Measurements from ENCODE around the gene ENKD1. TPM values are rescaled to one million over a fixed set of nuclear protein-coding genes. Genes with fewer than 3 reads are reported as not detected.

Gene ENKD1
- total and polyA plus RNA-seq, 2 of the 13 experiments (the other 11 are each of a cell fraction or from before 2014, with no cell fraction given), result 10.8 to 20.8 TPM

DNA sequence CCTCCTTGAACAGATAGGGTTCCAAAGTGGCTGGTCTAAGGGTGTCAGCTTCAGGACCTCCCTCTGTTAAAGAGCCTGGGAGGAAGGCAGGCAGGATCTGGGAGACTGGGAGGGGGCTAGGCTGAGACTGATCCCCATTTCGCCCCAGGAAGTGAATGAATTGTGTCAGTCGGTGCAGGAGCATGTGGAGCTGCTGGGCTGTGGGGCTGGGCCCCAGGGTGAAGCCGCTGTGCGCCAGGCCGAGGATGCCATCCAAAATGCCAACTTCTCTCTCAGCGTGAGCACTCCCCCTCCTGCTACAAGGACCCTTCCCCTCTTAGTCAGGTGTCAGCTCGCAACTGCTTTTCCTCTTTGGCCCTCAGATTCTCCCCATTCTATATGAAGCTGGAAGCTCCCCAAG, 15.5 kb downstream of the ENKD1 start:
- Histone ChIP-seq H3K4me2 (ENCODE audit: low read depth, low read length) (no peak overlapping the region), H3K79me2 (ENCODE audit: insufficient read depth, low read length) (no peaks in the 10 kb centered on the region), H3K27me3 (ENCODE audit: control insufficient read depth in 1 of 2, insufficient read depth in 2 of 2, low read length in 2 of 2) (peaks cover 10 to 77% of the 10 kb centered on the region in 2 experiments), H3K4me1 (ENCODE audit: insufficient read depth, low read length) (peaks cover 25% of the 10 kb centered on the region; the same call in 1 of the 2 replicates), H3K4me3 (replicated peaks in 1 of 3; ENCODE audit: insufficient read depth in 1 of 3, low read depth in 2 of 3, low read length in 3 of 3) (no peak overlapping the region), H3K27ac (ENCODE audit: extremely low read length, insufficient read depth, low read length) (no peak overlapping the region), H2AFZ (ENCODE audit: low read length) (no peak overlapping the region), H3K36me3 (replicated peaks in 1 of 2; ENCODE audit: control insufficient read depth in 1 of 2, insufficient read depth in 2 of 2, low read length in 2 of 2) (no peaks in the 10 kb centered on the region), H3K9me3 (ENCODE audit: low read length) (no peaks in the 10 kb centered on the region), H3K9ac (ENCODE audit: insufficient read depth, low read depth, low read length) (no peak overlapping the region), H4K20me1 (ENCODE audit: insufficient read depth, low read length) (peaks cover 11% of the 10 kb centered on the region)
- TF ChIP-seq PTBP1 (IDR thresholded peaks at IDR 0.05; ENCODE audit: low read depth, low read length, poor library complexity, severe bottlenecking) (no peak), MEIS2 (CRISPR knock-in tag; IDR thresholded peaks at IDR 0.05) (no peak), ZNF776 (CRISPR knock-in tag; IDR thresholded peaks at IDR 0.05) (no peak), ZBTB21 (CRISPR knock-in tag; IDR thresholded peaks at IDR 0.05) (no peak), ZNF747 (CRISPR knock-in tag; IDR thresholded peaks at IDR 0.05; ENCODE audit: borderline replicate concordance) (no peak), RFXAP (CRISPR knock-in tag; IDR thresholded peaks at IDR 0.05; ENCODE audit: borderline replicate concordance) (no peak), HOXA5 (CRISPR knock-in tag; IDR thresholded peaks at IDR 0.05) (no peak), ZNF17 (CRISPR knock-in tag; IDR thresholded peaks at IDR 0.05) (no peak), ZNF383 (CRISPR knock-in tag; IDR thresholded peaks at IDR 0.05; ENCODE audit: borderline replicate concordance) (no peak), PCBP1 (IDR thresholded peaks at IDR 0.05; ENCODE audit: borderline replicate concordance, low read depth, low read length) (no peak)
- CTCF ChIA-PET (ENCODE audit: low intra/inter-chr PET ratio, low total read pairs), result no interaction called here
- intact Hi-C loops (cut with micrococcal nuclease; ENCODE audit: unreplicated experiment) (no loop called here), in situ Hi-C loops (cut with HindIII; ENCODE audit: extremely low pct_ligation_motif_present, low pct_unique_long_range_greater_than_20kb) (no loop called here)
- FAIRE-seq (no peak), ATAC-seq (no peak), DNase-seq (ENCODE audit: low spot score) (no peak)
- 64% methylated on average over 7 of the region's 7 CpGs for WGBS (ENCODE audit: low lambda C conversion rate)
- POLR2A ChIA-PET, result interaction anchor here (1.1 to 1.9 kb wide), 2 partner anchors 9 to 15 kb away, joined by 4 to 6 read pairs; partner anchors contain the start of genes ACD, C16orf86 and ENKD1
- BruUV-seq (replicated peaks), result no TSS peak

GRCh38 chr16:67650023-67650422, 16.5 kb downstream of the ENKD1 start:
- Histone ChIP-seq H3K4me1 (ENCODE audit: insufficient read depth, low read length) (peaks cover 31% of the 10 kb centered on the region), H3K9ac (ENCODE audit: insufficient read depth, low read depth, low read length) (no peak overlapping the region), H3K4me3 (replicated peaks in 1 of 3; ENCODE audit: insufficient read depth in 1 of 3, low read depth in 2 of 3, low read length in 3 of 3) (no peak overlapping the region), H3K9me3 (ENCODE audit: low read length) (no peaks in the 10 kb centered on the region), H3K79me2 (ENCODE audit: insufficient read depth, low read length) (no peaks in the 10 kb centered on the region), H3K27ac (ENCODE audit: extremely low read length, insufficient read depth, low read length) (no peak overlapping the region), H2AFZ (ENCODE audit: low read length) (no peak overlapping the region), H3K27me3 (ENCODE audit: control insufficient read depth in 1 of 2, insufficient read depth in 2 of 2, low read length in 2 of 2) (peaks cover 18 to 86% of the 10 kb centered on the region in 2 experiments), H3K36me3 (replicated peaks in 1 of 2; ENCODE audit: control insufficient read depth in 1 of 2, insufficient read depth in 2 of 2, low read length in 2 of 2) (no peaks in the 10 kb centered on the region), H3K4me2 (ENCODE audit: low read depth, low read length) (no peak overlapping the region), H4K20me1 (ENCODE audit: insufficient read depth, low read length) (peaks cover 11% of the 10 kb centered on the region)
- intact Hi-C loops (cut with micrococcal nuclease; ENCODE audit: unreplicated experiment), result no loop called here
- CTCF ChIA-PET (ENCODE audit: low intra/inter-chr PET ratio, low total read pairs), result no interaction called here
- in situ Hi-C loops (cut with HindIII; ENCODE audit: extremely low pct_ligation_motif_present, low pct_unique_long_range_greater_than_20kb), result no loop called here
- WGBS (ENCODE audit: low lambda C conversion rate), result 67% methylated on average over 8 of the region's 8 CpGs
- POLR2A ChIA-PET, result interaction anchor here (1.1 to 1.9 kb wide), 1 partner anchor 10 kb away, joined by 3 to 6 read pairs; the partner anchor contains the start of gene ACD
- BruUV-seq (replicated peaks), result no TSS peak
- FAIRE-seq (no peak), DNase-seq (ENCODE audit: low spot score) (no peak), ATAC-seq (no peak)
- TF ChIP-seq MAZ (IDR thresholded peaks at IDR 0.05; ENCODE audit: borderline replicate concordance, low read depth, low read length) (no peak), MAZ (CRISPR knock-in tag; IDR thresholded peaks at IDR 0.05; ENCODE audit: low read depth) (no peak), MNT (IDR thresholded peaks at IDR 0.05) (no peak), KDM5B (CRISPR knock-in tag; IDR thresholded peaks at IDR 0.05; ENCODE audit: borderline replicate concordance) (no peak), ZNF282 (IDR thresholded peaks at IDR 0.05; ENCODE audit: partially characterized antibody) (no peak), HNRNPLL (IDR thresholded peaks at IDR 0.05; ENCODE audit: low read depth, low read length, poor library complexity, severe bottlenecking) (no peak), ZBTB3 (CRISPR knock-in tag; IDR thresholded peaks at IDR 0.05; ENCODE audit: borderline replicate concordance, low read depth) (no peak), STAT5B (CRISPR knock-in tag; IDR thresholded peaks at IDR 0.05) (no peak), SP1 (IDR thresholded peaks at IDR 0.05) (no peak), SP1 (CRISPR knock-in tag; IDR thresholded peaks at IDR 0.05) (no peak)

Data from HepG2 (cell line).